GM18868 (cell line): ENCODE measurements around the gene CLRN1.

ENCODE experiments used
- ATAC-seq: cut with Tn5 transposase; IDR thresholded peaks from one replicate; pipeline ENCODE4 v1.9.1; 2021; ENCODE audit warnings: mild to moderate bottlenecking, moderate library complexity; ENCODE audit not compliant: unreplicated experiment

Gene CLRN1

DNA sequence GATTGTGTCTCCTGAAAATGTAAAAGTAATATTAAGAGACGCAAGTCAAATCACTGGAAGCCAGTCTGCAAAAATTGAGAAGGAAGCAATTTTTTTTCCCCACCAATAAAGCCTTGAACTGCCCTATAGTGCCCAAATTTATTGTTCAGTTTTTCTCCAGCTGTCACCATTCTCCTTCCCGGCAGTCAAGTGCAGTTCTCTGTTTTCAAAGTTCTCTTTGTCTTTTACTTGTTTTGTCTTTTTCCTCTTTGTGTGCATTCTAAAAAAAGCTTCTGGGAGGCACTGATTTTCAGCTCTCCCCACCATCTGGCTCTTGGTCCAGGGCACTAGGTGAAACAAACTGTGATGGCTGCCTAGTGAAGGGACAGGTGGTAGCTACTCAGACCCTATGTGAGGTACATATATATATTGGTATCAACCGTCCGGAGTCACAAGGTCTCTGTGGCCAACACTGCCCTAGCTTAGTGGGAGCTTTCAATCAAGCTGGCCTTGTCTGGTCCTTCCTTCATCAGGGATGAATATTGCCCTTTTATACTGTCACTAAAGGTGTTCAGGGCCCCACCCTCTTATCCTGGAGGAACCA is 6.1 kb upstream of the CLRN1 start:
- no peak for ATAC-seq

DNA sequence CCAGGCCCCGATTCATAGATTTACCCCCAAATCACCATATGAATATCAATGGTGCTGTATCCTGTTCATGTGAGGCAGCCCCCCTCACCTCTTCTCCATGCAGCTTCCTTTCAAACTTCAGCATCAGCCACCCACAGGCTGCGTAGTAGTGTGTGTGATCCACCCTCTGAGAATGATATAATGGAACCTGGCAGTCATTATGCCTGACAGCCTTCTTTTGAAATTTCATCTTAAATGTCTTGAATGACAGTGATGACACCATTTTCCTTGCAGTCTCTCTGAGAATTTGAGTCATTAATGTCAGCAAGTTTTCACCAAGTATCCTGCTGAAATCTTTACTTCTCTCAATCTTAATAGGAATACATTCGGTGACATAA is 3.5 kb upstream of the CLRN1 start:
- no peak for ATAC-seq

DNA sequence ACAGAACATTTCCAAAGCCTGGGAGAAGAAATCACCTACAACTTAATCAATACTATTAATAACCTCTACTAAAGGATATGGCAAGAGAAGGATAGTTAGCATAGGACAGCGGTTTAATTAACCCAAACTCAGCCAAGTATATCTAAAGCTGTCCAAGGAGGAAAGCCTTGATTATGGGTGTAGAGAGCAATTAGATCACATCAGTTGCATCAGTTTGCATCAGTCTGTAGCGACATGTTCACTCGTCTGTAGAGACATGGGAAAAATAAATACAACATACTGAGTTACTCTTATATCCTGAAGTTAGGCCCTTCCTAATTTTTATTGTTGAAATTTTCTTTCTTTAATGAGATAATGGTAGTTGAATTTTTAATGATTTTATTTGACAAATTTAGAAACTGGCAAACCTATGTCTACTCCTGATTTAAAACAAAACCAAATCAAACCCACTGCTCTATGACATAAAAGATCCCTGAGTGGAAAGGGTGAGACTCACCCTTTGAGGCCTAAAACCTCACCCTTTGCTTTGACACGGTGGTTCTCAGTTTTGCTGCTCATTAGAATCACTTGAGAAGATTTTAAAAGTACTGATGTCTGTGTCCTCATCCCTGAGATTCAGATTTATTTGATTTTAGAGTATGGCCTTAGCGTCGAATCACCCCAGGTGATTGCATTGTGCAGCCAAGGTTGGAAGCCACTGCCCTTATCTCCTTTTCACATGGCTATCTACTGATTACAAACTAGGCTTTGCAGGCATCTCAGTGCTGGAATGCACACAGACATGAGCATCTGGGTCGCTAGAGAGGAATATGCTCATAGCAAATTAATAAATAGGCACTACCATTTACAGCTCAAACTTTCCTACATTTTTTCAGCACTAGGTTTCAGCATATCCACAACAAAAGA is 2.8 kb upstream of the CLRN1 start:
- no peak for ATAC-seq

DNA sequence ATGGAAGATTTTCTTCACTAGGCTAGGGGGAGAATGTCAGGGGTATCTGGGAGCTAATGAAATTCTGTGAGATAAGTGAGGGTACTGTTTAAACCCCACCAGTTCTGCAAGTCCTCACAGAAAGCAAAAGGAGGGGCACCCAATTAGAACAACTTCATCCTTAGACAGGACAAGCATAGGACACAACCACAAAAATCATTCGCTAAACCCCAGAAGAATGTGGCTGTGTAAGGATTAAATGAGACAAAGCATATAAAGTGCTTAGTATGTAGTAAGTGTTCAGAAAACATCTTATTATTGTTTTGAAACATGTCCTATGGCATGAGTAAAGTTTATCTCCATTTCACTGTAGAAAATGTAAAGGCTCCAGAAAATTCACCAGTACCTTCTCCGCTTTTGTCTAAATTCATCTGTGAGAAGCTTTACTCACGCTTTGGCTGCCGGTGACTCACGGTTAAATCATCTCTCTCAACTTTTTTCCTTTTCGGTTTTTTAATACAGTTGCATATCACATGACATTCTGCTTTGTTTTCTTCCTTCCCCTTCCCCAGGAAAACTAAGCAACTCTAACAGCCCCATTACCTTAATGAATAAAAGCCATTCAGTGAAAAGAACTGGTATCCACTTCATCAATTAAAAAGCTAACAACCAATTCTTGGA is 1.7 kb downstream of the CLRN1 start:
- ATAC-seq: no peak

DNA sequence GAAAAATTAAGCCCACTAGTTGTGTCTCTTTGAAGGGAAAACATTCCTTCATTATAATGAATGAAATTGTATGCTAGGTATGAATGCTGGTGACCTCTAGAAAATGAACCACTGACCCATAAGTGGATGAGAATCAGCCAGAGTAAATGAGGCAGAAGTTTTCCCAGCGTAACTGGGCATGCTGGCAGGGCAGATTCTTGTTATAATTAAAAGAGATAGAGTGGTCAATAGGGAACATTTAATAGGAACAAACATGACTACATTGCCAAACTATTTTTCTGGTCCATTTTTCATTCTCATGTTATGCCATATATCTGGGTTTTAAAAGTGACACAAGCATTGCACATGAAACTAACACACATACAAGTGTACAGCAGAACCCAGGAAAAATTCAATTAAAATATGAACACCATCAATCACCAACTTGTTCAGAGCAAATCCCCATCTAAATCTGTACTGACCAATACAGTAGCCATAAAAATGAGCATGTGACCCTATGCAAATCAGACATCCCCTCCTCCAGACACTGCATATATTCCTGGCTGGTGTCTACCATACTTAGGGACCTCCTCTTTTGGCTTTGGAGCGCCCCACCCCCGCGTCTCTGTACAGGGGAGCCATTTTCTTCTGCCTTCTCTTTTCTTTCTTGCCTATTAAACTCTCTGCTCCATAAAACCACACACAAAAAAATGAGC is 4.0 kb downstream of the CLRN1 start:
- no peak for ATAC-seq

DNA sequence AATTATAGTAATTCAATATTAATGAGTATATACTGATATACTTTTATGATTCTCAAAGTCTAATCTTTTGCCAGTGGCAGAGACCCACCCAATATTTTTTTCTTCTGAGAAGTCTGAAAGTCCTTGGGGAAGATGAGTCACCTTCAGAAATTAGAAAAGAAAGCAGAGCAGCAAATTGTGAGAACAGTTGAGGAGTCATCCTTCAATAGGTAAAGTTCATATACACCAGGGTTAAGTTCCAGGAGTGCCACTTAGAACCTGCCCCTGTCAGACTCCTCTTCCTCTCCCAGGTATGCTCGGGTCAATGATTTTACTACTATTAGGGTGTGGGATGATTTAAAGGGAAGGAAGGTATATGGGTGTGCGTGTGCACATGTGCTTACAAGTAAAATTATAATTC is 7.1 kb downstream of the CLRN1 start:
- ATAC-seq: no peak

DNA sequence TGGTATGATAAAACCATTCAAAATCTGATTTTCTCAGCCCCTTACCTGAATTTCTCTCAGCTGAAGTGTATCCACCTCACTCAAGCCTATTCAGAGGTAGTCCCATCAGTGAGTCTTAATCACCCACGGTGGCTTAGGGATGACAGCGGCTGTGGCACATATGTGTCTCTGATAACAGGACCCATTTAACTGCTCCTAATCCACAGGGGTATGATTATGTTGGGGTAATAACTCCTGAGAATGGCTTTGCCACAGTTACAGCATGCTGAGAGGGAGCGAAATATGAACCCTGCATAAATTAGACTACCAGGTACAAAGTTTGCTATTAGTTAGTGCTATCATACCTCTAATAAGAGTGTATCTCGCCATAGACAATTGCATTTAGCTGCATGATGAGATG is 10.6 kb downstream of the CLRN1 start:
- ATAC-seq: no peak

DNA sequence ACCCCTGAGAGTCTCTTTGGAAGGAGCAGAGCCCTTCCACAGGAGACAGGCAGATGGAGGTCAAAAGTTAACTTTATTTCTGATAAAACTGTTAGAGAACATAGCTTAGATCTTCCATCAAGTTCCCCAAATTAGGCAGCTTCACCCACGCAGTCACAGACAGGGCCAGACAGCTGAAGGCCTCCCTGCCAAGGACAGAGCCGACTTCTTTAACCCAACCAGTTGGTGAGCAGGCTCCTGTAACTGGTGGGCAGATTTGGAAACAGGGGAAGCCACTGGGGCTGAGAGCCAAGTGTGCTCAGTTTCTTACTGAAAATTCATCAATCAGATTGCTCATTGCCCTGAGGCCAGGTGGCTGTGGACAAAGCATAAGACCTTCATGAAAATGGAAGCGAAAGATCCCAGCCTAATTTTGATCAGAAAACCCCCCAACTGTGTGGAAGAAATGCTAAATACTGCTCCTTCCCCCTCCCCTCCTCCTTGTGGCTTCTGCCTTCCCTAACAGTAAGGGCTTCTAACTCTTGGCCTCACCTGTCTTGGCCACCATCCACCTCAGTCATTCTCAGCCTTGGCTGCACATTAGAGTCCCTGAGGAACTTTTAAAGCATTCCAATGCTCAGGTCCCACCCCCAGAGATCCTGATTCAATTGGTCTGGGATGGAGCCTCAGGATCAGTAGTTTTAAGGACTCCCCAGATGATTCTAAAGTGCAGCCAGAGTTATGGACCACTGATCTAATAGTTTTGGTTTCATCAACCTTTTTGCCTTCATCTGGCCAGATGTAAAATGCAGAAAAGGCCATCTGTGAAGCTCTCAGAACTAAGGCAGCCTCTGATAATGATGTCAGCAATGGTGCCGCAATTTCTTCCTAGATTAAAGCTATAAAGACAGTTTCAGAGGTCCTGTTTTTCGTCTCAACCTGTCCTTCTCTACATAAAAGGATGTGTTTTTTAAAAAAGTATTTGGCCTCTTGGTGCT is 11.5 kb downstream of the CLRN1 start:
- ATAC-seq: no peak

DNA sequence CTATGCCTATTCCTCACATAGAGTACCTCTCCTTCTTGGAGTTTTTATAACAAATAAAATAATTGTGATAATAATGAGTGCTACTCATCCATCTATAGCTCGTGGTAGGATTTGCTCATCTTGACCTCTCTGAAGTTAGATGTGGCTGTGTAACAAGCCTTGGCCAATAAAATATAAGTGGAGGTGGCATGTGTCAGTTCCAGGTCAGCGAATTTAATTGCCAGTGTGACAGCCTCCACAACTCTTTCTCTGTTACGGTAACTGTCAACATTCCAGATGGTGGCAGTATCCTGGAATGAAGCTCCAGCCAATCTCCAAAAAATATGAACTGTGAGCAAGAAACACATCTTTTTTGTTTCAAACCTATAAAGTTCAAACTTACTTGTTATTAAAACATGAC is 13.8 kb downstream of the CLRN1 start:
- ATAC-seq: no peak

DNA sequence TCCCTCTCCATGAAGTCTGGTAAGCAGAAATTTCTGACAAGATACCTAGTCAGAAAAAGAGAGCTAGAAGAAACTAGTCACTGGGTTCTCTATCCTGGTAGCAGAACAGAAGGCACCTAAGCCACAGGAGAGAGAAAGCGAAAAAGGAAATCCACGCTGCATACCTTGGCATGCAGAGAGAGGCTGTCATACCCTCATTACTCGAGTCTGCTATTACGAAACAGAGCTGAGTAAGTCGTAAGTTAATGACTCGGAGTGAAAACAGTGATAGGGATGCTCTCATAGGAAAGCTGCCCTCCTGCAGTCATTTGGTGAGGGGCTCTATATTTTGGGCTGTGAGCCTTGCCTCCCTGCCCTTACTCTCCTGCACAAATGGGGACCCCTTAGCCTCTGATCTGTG is 16.2 kb downstream of the CLRN1 start:
- no peak for ATAC-seq

DNA sequence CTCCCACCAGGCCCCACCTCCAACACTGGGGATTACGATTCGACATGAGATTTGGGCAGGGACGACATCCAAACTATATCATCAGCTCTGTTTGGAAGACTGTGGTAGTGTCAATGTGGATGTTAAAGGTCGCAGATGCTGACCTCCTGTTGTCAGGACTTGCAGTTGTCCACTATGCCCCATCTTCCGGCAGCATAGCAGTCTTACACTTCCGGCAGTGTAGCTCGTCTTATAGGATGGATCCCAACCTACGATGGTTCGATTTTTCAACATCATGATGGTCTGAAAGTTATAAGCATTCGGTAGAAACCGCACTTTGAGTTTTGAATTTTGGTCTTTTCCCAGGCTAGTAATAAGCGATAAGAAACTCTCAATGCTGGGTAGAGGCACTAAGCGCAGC is 20.6 kb downstream of the CLRN1 start:
- ATAC-seq: no peak

DNA sequence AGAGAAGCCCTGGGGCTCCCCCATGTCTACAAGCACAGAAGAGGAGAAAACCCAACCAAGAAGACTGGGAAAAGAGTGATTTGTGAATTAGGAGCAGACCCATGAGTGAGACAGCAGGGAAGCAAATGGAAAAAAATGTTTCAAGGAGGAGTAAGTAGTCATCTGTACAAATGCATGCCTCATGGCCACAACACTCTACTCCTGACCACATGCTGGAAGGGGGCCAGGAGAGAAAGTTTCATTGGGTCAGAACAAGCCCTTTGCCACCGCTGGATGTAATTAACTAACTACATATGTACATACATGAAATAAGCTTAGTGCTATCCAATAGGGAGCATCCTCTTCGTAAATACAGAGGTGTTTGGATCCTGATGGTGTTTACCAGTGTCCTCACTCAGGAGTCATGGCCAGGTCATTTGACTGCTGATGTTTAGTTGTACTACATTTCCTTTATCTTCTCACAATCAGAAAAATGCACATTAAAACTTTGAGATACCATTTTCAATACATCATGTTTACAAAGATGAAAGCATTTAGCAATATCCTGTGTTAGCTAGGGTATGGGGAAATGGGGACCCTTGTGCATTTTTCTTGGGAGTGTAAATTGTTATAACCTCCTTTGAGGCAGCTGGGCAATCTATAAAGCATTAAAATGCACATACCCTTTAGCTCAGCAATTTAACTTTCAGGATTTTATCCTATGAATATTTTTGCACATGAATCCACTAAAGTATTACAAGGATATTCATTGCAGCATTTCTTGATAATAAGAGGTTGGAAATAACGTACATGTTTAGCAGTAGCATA is 27.1 kb downstream of the CLRN1 start:
- ATAC-seq: no peak

DNA sequence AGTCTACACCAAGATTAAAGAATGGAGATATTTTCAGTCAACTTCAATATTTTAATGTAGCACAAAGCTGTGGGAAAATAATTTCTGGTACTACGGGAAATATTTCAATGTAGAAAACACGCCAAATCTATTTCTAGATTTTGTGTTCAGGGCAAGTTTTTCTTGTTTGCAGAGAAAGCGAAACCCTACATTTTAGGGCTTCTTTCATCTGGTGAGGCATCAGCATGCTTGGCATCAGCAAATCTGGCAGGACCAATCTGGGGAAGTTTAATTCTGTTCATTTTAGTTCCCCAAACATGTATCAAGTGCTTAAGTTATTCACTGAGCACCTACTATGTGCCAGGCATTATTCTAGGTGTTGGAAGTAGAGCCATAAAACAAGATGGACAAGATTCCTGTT is 30.3 kb downstream of the CLRN1 start:
- ATAC-seq: no peak

DNA sequence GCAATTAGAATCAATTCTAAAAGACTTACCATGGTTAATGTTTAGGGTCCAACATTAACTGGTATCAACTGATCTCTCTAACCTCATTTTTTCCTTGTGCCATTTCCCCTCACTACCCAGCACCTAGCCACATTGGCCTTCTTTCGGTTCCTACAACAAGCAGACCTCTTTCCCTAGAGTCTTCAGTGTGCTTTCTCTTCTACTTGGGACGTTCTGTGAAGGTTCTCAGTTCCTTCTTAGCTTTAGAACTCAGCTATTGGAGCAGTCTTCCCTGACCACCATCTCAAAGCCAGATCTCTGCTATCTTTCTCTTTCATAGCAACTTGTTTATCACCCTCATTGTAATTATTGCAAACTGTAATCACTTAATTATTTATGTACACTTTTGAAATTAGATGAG is 35.8 kb downstream of the CLRN1 start:
- peak; percentile 94 for ATAC-seq

DNA sequence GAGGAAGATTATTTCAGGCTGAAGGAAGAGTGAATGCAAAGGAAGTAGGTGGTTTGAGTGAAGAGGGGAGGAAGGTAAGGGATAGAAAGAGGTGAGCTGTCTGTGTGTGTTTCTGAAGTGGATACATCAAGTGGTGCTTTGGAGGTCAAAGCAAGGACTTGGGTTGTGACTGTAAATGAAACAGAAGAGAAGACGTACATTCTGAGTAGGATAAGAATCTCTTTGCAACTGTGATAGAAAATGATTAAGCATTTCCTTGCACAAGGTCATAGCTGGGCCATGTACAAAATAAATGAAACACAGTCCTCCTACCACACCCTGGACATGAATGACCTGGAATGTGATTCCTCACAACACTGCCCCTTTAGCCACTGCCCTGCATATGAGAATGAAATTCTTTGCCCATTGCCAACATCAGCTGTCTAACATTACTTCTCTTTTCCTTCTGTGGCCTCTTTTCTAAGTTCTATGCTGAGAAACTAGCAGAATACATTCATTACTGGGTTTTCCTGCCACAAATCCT is 39.0 kb downstream of the CLRN1 start:
- ATAC-seq: no peak

DNA sequence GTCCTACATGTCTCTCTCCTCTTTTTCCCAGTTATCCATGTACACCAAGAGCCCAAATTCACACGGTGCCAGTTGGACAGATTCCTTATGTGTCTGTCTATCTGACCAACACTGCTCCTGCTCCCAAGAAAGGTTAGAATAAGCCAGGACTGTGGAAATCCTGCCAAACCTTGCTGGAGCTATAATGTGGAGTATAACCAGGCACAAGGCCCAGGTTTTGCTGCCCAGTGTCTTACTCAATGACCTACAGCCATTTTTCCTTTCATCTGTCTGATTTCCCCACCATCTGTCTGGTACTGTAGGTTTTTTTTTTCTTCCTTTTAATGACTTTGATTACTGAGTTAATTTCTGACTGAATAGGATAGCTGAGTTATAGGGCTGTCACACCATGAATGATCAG is 40.8 kb downstream of the CLRN1 start:
- ATAC-seq: no peak

DNA sequence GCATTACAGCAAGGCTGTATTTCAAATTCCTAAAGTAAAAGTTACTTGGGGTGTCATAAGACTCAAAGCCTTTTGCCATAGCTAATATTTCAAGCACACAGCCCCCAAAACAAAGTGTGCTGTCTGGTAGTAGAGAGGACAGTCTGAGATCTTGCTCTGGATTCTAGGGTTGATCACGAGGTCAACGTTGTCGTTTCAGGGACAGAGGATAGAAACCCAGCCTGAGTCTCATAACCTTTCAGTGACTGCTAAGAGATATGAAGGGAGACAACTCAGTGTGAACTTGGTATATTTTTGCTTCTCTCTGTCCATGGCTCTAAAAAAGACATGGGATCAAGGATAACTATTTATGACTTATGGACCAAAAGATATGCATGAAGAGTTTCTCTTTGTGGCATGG is 41.7 kb downstream of the CLRN1 start:
- no peak for ATAC-seq

DNA sequence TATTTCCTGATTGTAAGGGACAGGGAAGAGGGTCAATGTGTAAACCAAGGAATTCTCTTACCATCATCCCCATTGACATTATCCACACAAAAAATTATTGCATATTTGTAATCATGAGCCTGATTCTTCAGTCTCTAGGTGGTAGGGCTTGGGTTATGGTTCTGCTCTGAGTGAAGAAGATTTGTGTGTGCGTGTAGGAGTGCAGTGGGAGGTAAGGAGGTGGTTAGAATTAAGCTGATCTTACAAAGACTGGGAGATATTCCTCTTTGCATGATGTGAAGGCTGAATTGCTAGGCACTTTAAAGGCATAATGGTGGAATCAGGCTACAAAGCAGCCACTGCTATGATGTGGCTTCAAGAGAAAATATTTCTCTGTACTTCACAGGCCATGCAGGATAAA is 44.3 kb downstream of the CLRN1 start:
- no peak for ATAC-seq

DNA sequence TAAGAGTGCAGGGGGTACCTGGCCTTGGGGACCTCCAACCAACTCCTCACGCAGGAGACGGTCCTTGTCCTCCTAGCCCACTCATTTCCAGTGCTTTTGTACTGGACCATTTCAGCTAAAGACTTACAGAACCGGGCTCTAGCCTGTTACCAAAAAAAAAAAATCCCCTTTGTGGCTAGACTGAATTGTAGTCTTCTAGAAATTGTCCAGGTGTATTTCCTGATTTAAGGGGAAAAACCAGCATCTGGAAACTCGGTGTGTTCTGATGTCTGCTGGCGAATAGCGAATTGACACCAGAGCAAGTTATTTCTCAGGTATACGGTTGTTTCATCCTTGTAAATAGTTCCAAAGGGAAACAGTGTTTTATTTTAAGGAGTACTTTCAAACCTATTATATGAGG is 46.2 kb downstream of the CLRN1 start:
- ATAC-seq: no peak
